GM23248 (cell line): Measurements from ENCODE around the gene EMP2. TPM values are rescaled to one million over a fixed set of nuclear protein-coding genes. Genes with fewer than 3 reads are reported as not detected.

ENCODE experiments used
- DNase-seq: peaks from one replicate; pipeline ENCODE4 v3.0.0-alpha.2; 2015
- H2AFZ ChIP-seq: fragments of 200-600 bp; sonication (generic); 2 replicates; pipeline ENCODE4 v1.6.1; 2016; ENCODE audit warnings: antibody characterized with exemption
- H3F3A ChIP-seq: fragments of 200-600 bp; sonication (generic); 2 replicates; pipeline ENCODE4 v1.6.1; 2016; ENCODE audit warnings: mild to moderate bottlenecking, antibody characterized with exemption, mixed run types; ENCODE audit not compliant: insufficient read depth
- H3K27ac ChIP-seq: fragments of 200-600 bp; sonication (generic); 2 replicates; pipeline ENCODE4 v1.5.1; 2016; ENCODE audit warnings: mild to moderate bottlenecking
- H3K27me3 ChIP-seq: fragments of 200-600 bp; sonication (generic); replicated peaks from 2 replicates; pipeline ENCODE4 v1.6.1; 2016; ENCODE audit warnings: mild to moderate bottlenecking; ENCODE audit not compliant: insufficient read depth
- H3K36me3 ChIP-seq: fragments of 200-600 bp; sonication (generic); 2 replicates; pipeline ENCODE4 v1.6.1; 2016; ENCODE audit warnings: low read depth, mild to moderate bottlenecking
- H3K4me1 ChIP-seq: fragments of 200-600 bp; sonication (generic); 2 replicates; pipeline ENCODE4 v1.6.1; 2016; ENCODE audit warnings: mild to moderate bottlenecking; ENCODE audit not compliant: insufficient read depth
- H3K4me2 ChIP-seq: fragments of 200-600 bp; sonication (generic); one replicate; pipeline ENCODE4 v1.6.1; 2016; ENCODE audit warnings: mild to moderate bottlenecking; ENCODE audit not compliant: unreplicated experiment
- H3K4me3 ChIP-seq: fragments of 200-600 bp; sonication (generic); 2 replicates; pipeline ENCODE4 v1.5.1; 2016; ENCODE audit warnings: mild to moderate bottlenecking
- H3K79me2 ChIP-seq: fragments of 200-600 bp; sonication (generic); 2 replicates; pipeline ENCODE4 v1.6.1; 2016; ENCODE audit warnings: mild to moderate bottlenecking; ENCODE audit not compliant: insufficient read depth
- H3K9ac ChIP-seq: fragments of 200-600 bp; sonication (generic); 2 replicates; pipeline ENCODE4 v1.6.1; 2016; ENCODE audit warnings: mild to moderate bottlenecking
- H3K9me2 ChIP-seq: fragments of 200-600 bp; sonication (generic); 2 replicates; pipeline ENCODE4 v1.6.1; 2016; ENCODE audit warnings: mixed run types, mild to moderate bottlenecking, moderate library complexity; ENCODE audit not compliant: insufficient read depth
- H3K9me3 ChIP-seq: fragments of 200-600 bp; sonication (generic); one replicate; pipeline ENCODE4 v1.6.1; 2017; ENCODE audit warnings: low read depth
- H4K20me1 ChIP-seq: fragments of 200-600 bp; sonication (generic); 2 replicates; pipeline ENCODE4 v1.6.0; 2016; ENCODE audit not compliant: insufficient read depth
- EZH2 ChIP-seq: fragments of 200-600 bp; sonication (generic); IDR thresholded peaks from 2 replicates; pipeline ENCODE4 v1.6.1; 2018; ENCODE audit warnings: antibody characterized with exemption, mild to moderate bottlenecking; ENCODE audit not compliant: insufficient read depth, poor library complexity, severe bottlenecking
- EZH2phosphoT487 ChIP-seq: fragments of 200-600 bp; sonication (generic); IDR thresholded peaks from 2 replicates; pipeline ENCODE4 v1.6.1; 2018; ENCODE audit warnings: antibody characterized with exemption, moderate library complexity, mild to moderate bottlenecking, low read depth; ENCODE audit not compliant: insufficient read depth
- WGBS, 2 experiments: methylation state at CpG; one replicate each; pipeline ENCODE4 v1.1.6; 2015 to 2017; ENCODE audit warnings: low lambda C conversion rate in 2 of 2, low coverage in 1 of 2; ENCODE audit errors: missing lambda C conversion rate in 2 of 2; 5-methylcytosine and 5-hydroxymethylcytosine counted together
- in situ Hi-C: fragments of 300-500 bp; cut with MboI; formaldehyde crosslinking; loops from 2 replicates; pipeline ENCODE4 v1.15.0; 2020
- polyA plus RNA-seq: library from polyadenylated mRNA; unstranded; fragments of >200 nt; fragmentation: Nextera tagmentation; extraction: Ambion mirVana; gene quantifications from 2 replicates; pipeline ENCODE4 v1.2.1, GENCODE V29; 2016
- total RNA-seq: library from RNA; depleted of rRNA; stranded (reverse); fragments of >200 nt; shearing (Covaris generic); gene quantifications from 2 replicates; pipeline ENCODE4 v1.2.3, GENCODE V29; 2014

EMP2 gene
- total and polyA plus RNA-seq, 2 experiments from 2014 or later: 26.0 to 73.7 TPM

GRCh38 chr16:10587622-10588021, 7.2 kb upstream of the EMP2 start:
- no peak overlapping the region for H3K9ac ChIP-seq
- DNase-seq: no peak
- no peaks in the 10 kb centered on the region for H3K79me2 ChIP-seq
- TF ChIP-seq EZH2 (no peak), EZH2phosphoT487 (no peak)
- no peaks in the 10 kb centered on the region for H3K9me2 ChIP-seq
- in situ Hi-C loops: no loop called here
- H3K27ac ChIP-seq: no peak overlapping the region
- no peaks in the 10 kb centered on the region for H4K20me1 ChIP-seq
- H3K4me3 ChIP-seq: no peak overlapping the region
- H3K4me1 ChIP-seq: peaks cover 19% of the 10 kb centered on the region
- WGBS, 2 experiments: 46 to 53% methylated on average over 2 of the region's 2 CpGs
- peaks cover 25% of the 10 kb centered on the region for H3F3A ChIP-seq
- no peaks in the 10 kb centered on the region for H3K36me3 ChIP-seq
- H3K4me2 ChIP-seq: no peak overlapping the region
- no peaks in the 10 kb centered on the region for H3K9me3 ChIP-seq
- no peaks in the 10 kb centered on the region for H3K27me3 ChIP-seq
- H2AFZ ChIP-seq: no peak overlapping the region

- H3F3A ChIP-seq: peaks cover 25% of the 10 kb centered on the region
- 0% methylated on average over 5 of the region's 5 CpGs for WGBS, 2 experiments
- peaks cover 28% of the 10 kb centered on the region for H3K4me1 ChIP-seq
- no peaks in the 10 kb centered on the region for H3K36me3 ChIP-seq
- no peaks in the 10 kb centered on the region for H3K9me2 ChIP-seq
- H3K4me2 ChIP-seq: peak overlapping the region; percentile 57
- H3K27me3 ChIP-seq: no peaks in the 10 kb centered on the region
- H3K9me3 ChIP-seq: no peaks in the 10 kb centered on the region
- H3K27ac ChIP-seq: peak overlapping the region; percentile 61
- H2AFZ ChIP-seq: peak overlapping the region; percentile 29
- peak overlapping the region; percentile 36 for H3K4me3 ChIP-seq
- H3K79me2 ChIP-seq: no peaks in the 10 kb centered on the region
- H4K20me1 ChIP-seq: no peaks in the 10 kb centered on the region
- H3K9ac ChIP-seq: peak overlapping the region; percentile 5
- peak; percentile 83 for DNase-seq
- in situ Hi-C loops: no loop called here
- no peak for TF ChIP-seq EZH2
- TF ChIP-seq EZH2phosphoT487: no peak
Measured at GRCh38 chr16:10584981-10585438, 4.6 kb upstream of the EMP2 start.

GRCh38 chr16:10583269-10583668, 2.9 kb upstream of the EMP2 start:
- H3K9me2 ChIP-seq: no peaks in the 10 kb centered on the region
- DNase-seq: no peak
- H3K4me3 ChIP-seq: no peak overlapping the region
- WGBS, 2 experiments: 78 to 79% methylated on average over 4 of the region's 4 CpGs
- in situ Hi-C loops: no loop called here
- H3K9ac ChIP-seq: no peak overlapping the region
- H3K9me3 ChIP-seq: no peaks in the 10 kb centered on the region
- no peaks in the 10 kb centered on the region for H4K20me1 ChIP-seq
- no peak overlapping the region for H3K4me2 ChIP-seq
- H3K4me1 ChIP-seq: peaks cover 40% of the 10 kb centered on the region
- H3K27ac ChIP-seq: no peak overlapping the region
- no peaks in the 10 kb centered on the region for H3K36me3 ChIP-seq
- no peaks in the 10 kb centered on the region for H3K27me3 ChIP-seq
- no peak for TF ChIP-seq EZH2
- TF ChIP-seq EZH2phosphoT487: no peak
- peaks cover 25% of the 10 kb centered on the region for H3F3A ChIP-seq
- no peak overlapping the region for H2AFZ ChIP-seq
- peaks cover 17% of the 10 kb centered on the region for H3K79me2 ChIP-seq

GRCh38 chr16:10581507-10581906, 1.1 kb upstream of the EMP2 start:
- Histone ChIP-seq H3F3A (peaks cover 31% of the 10 kb centered on the region), H3K36me3 (no peaks in the 10 kb centered on the region), H2AFZ (no peak overlapping the region; the same call in 1 of the 2 replicates), H3K9me3 (no peaks in the 10 kb centered on the region), H3K9me2 (no peaks in the 10 kb centered on the region), H3K9ac (no peak overlapping the region), H3K4me3 (no peak overlapping the region), H4K20me1 (no peaks in the 10 kb centered on the region), H3K79me2 (peaks cover 32% of the 10 kb centered on the region), H3K27ac (no peak overlapping the region), H3K4me2 (peak overlapping the region; percentile 3), H3K4me1 (peaks cover 54% of the 10 kb centered on the region), H3K27me3 (no peaks in the 10 kb centered on the region)
- 63 to 67% methylated on average over 2 of the region's 2 CpGs for WGBS, 2 experiments
- in situ Hi-C loops: no loop called here
- TF ChIP-seq EZH2 (no peak), EZH2phosphoT487 (no peak)
- peak; percentile 37 for DNase-seq

- no peaks in the 10 kb centered on the region for H3K9me2 ChIP-seq
- H3K4me1 ChIP-seq: peaks cover 59% of the 10 kb centered on the region
- H3K4me2 ChIP-seq: peak overlapping the region; percentile 83
- DNase-seq: no peak
- in situ Hi-C loops: no loop called here
- H3K27me3 ChIP-seq: no peaks in the 10 kb centered on the region
- no peaks in the 10 kb centered on the region for H4K20me1 ChIP-seq
- no peaks in the 10 kb centered on the region for H3K9me3 ChIP-seq
- TF ChIP-seq EZH2 (no peak), EZH2phosphoT487 (no peak)
- H3K4me3 ChIP-seq: peak overlapping the region; percentile 94
- peaks cover 35% of the 10 kb centered on the region for H3K79me2 ChIP-seq
- peaks cover 38% of the 10 kb centered on the region for H3F3A ChIP-seq
- no peak overlapping the region for H3K27ac ChIP-seq
- H3K9ac ChIP-seq: peak overlapping the region; percentile 89
- H2AFZ ChIP-seq: peak overlapping the region; percentile 98
- 23 to 25% methylated on average over 6 to 7 of the region's 7 CpGs for WGBS, 2 experiments
- no peaks in the 10 kb centered on the region for H3K36me3 ChIP-seq
Measured at GRCh38 chr16:10580883-10581247, 467 bp upstream of the EMP2 start.
